Skeletal muscle cell (primary cell): ENCODE results near the gene GJA8.
"Not testable (repeated sequence)": the region's sequence is repeated elsewhere in the genome, so short reads cannot be mapped to it uniquely, and the experiment has no call there.

Source experiments
- DNase-seq: peaks from one replicate; pipeline ENCODE4 v3.0.0-alpha.2; 2010; ENCODE audit warnings: low read depth
- H3K4me3 ChIP-seq: 2 replicates; pipeline ENCODE4 v1.5.1; 2011; ENCODE audit warnings: low read depth, mild to moderate bottlenecking, control low read depth, low read length, moderate library complexity

GJA8 gene

GRCh38 chr1:147924813-147925212 lies 22.2 kb downstream of the GJA8 start:
- H3K4me3 ChIP-seq: no peak overlapping the region
- DNase-seq: no peak

GRCh38 chr1:147927215-147927614 lies 24.6 kb downstream of the GJA8 start:
- not testable (repeated sequence) for DNase-seq, H3K4me3 ChIP-seq

- not testable (repeated sequence) for DNase-seq, H3K4me3 ChIP-seq
Observed at GRCh38 chr1:147927689-147928088, 25.1 kb downstream of the GJA8 start.

GRCh38 chr1:147928236-147929132 lies 25.9 kb downstream of the GJA8 start, which contains the start of gene GPR89B:
Gene GPR89B, plus strand, starts transcription at chr1:147928420. Its CDS starts 117 bp downstream, at chr1:147928537.
- peak within 1 kb of the TSS; percentile 71 for H3K4me3 ChIP-seq
- peak; percentile 41 for DNase-seq

GRCh38 chr1:147931137-147931536 lies 28.5 kb downstream of the GJA8 start:
- not testable (repeated sequence) for H3K4me3 ChIP-seq, DNase-seq

- H3K4me3 ChIP-seq, DNase-seq: not testable (repeated sequence)
Observed at GRCh38 chr1:147935296-147935695, 32.7 kb downstream of the GJA8 start.

GRCh38 chr1:147940456-147940855 lies 37.9 kb downstream of the GJA8 start:
- not testable (repeated sequence) for H3K4me3 ChIP-seq, DNase-seq

- not testable (repeated sequence) for H3K4me3 ChIP-seq, DNase-seq
Observed at GRCh38 chr1:147942563-147942962, 40.0 kb downstream of the GJA8 start.

- DNase-seq: not testable (repeated sequence)
Observed at GRCh38 chr1:147949517-147949916, 46.9 kb downstream of the GJA8 start.

More at GRCh38 chr1:147949517-147949916, 46.9 kb downstream of the GJA8 start:
- not testable (repeated sequence) for H3K4me3 ChIP-seq
